G401.6 (cell line): ENCODE data around the gene ZNF565.
A peak's percentile ranks its signal among the peaks of the same experiment; 100 is the strongest.
"Not testable (repeated sequence)": the region's sequence is repeated elsewhere in the genome, so short reads cannot be mapped to it uniquely, and the experiment has no call there.

Source experiments
- FAIRE-seq: peaks from 2 replicates; lab custom pipeline; 2012; peaks lifted over from hg19 to GRCh38; lab: Jason Lieb, UNC

ZNF565 gene

GRCh38 chr19:36149673-36150406 is 64.6 kb downstream of the ZNF565 start:
- FAIRE-seq, result no peak

DNA sequence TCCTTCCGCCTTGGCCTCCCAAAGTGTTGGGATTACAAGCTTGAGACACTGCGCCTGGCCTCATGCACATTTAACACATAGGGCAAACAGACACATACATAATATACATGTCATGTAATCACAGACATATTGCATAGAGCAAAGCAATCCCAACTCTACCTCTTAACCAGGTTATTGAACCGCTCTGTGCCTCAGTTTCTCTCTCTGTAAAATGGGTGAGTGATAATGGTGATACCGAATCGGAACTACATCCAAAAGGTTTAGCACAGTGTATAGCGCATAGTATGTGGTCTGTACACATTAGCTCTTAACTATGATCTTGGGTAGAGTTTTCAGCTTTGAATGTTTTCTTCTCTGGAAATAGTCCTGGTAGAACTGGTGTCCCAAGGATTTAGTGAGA is 69.8 kb downstream of the ZNF565 start:
- FAIRE-seq, result no peak

DNA sequence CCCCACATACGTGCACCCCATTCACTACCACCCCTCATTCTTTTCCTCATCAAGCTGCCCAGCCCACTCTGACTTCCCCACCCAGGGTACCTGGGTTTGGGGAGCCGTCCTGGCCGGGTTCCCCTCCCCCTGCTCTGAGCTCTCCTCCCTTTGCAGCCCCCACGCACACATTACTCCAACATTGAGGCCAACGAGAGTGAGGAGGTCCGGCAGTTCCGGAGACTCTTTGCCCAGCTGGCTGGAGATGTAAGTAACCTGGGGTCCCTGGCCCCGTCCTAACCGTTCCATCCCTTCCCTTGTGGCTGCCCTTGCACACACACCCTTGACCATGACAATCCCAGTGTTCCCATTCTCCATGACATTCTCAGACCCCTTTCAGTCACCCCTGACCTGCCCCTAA is 72.0 kb downstream of the ZNF565 start:
- no peak for FAIRE-seq

DNA sequence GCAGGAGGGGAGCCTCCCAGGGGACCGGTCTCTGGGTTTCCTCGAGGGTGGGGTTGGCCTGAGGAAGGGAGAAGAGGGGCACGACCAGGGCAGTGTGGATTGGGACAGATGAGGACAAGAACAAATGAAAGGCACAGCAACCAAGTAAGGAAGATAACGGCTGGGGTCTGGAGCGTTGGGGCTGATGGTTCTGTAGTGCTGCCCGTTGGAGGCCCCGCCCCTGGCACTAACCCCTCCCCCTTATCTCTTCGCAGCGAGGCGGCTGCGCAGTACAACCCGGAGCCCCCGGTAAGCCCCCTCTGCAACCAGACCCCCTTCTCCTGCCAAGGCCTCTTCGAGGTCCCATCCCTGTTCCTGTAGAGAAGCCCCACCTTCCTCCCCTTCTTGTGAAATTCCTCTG is 72.4 kb downstream of the ZNF565 start:
- no peak for FAIRE-seq

- peak; percentile 89 for FAIRE-seq
Measured at GRCh38 chr19:36141039-36141927, 73.2 kb downstream of the ZNF565 start.

- no peak for FAIRE-seq
Measured at GRCh38 chr19:36140304-36141038, 74.0 kb downstream of the ZNF565 start.

DNA sequence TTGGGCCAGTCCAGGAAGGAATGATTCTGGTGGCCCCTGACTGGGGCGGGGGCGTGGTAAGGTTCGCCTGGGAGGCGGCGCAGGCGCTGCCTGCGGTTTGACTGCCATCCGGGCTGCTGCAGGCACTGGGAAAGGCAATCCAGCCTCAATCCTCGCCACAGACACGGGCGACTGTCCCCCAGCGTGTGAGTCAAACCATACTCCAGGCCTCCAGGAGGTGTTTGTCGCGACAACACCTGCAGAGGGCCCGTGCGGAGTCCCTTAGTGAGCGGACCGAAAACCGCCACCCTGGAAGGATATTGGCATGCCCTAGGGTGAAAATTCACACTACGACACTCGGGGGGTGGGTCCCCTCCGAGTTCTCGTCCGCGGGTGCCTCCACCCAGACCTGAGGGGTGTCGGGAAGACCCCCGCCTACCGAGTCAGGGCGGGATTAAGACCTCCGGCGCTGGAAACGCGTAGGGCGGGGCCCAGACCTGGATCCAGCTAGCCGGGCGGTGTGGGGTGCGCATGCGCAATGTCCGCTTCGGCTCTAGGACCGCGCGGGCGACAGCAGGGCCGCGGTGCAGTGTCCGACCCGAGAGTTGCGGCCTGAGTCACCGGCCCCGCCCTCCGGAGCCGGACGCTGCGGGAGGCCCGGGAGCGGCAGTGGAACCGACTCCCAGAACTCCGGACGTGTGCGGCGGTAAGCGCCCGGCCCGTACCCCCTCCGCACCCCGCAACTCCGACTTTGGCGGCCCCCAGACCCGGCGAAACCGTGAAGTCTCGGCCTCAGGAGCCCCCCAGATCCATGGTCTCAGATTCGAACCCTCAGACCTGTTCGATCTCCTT is 74.8 kb downstream of the ZNF565 start, which contains the start of gene CAPNS1:
TSS of gene CAPNS1 (plus strand) at position 594 of the 831 bp plus-strand sequence. CDS start 946 bp downstream, outside the sequence.
- peak; percentile 77 for FAIRE-seq

DNA sequence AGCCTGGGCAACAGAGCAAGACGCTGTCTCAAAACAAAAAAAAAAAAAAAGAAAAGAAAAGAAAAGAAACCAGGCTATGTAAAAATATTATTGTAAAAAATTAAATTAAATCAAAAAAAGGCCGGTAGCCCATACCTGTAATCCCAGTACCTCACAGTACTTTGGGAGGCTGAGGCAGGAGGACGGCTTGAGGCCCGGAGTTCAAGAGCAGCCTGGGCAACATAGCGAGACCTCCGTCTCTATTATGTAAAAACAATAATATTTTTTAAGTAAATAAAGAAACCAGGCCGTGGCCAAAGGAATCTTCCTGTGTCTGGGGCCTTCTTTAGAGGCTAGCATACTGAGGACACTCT is 75.4 kb downstream of the ZNF565 start:
- no peak for FAIRE-seq

GRCh38 chr19:36136964-36137686 is 77.3 kb downstream of the ZNF565 start:
- FAIRE-seq, result no peak

DNA sequence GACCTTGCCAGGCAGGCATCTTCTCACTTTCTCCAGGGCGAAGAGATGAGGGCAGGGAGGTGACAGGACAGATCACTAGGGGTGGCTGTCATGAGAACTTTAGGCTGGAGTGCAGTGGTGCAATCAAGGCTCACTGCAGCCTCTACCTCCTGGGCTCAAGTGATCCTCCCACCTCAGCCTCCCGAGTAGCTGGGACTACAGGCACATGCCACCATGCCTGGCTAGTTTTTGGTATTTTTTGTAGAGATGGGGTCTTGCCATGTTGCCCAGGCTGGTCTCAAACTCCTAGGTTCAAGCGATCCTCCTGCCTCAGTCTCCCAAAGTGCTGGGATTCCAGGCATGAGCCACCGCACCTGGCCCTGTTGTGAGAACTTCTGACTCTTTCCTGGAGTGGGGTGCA is 79.6 kb downstream of the ZNF565 start:
- not testable (repeated sequence) for FAIRE-seq
